Adrenal gland (tissue), 12 donors: Measurements from ENCODE around the gene FLNC. TPM values are rescaled to one million over a fixed set of nuclear protein-coding genes. Genes with fewer than 3 reads are reported as not detected.

Experiments used
- DNase-seq, 7 donors: peaks; one replicate each; pipeline ENCODE4 v3.0.0-alpha.2; 2019 to 2020
- H3K27ac ChIP-seq, 5 donors: fragments of 200-600 bp; sonication (generic) in 4 of 5; 1 replicate in 3 of 5; 2 replicates in 2 of 5; pipeline versions ENCODE4 v1.5.1 to v1.8.0; 2016 to 2020; ENCODE audit warnings: mild to moderate bottlenecking in 1 of 5
- H3K27me3 ChIP-seq: fragments of 200-600 bp; 2 replicates; pipeline ENCODE4 v1.8.0; 2021
- H3K36me3 ChIP-seq, 2 donors: fragments of 200-600 bp; replicated peaks in 1 of 2; 1 replicate in 1 of 2; 2 replicates in 1 of 2; pipeline versions ENCODE4 v1.5.1 to v1.8.0; 2018 to 2022
- H3K4me1 ChIP-seq, 2 donors: fragments of 200-600 bp; replicated peaks in 1 of 2; 1 replicate in 1 of 2; 2 replicates in 1 of 2; pipeline versions ENCODE4 v1.5.1 to v1.8.0; 2018 to 2021
- H3K4me3 ChIP-seq, 4 donors: fragments of 200-600 bp; sonication (generic) in 3 of 4; one replicate each; pipeline ENCODE4 v1.5.1; 2016 to 2018
- H3K9me3 ChIP-seq, 3 donors: fragments of 200-600 bp; sonication (generic) in 1 of 3; replicated peaks in 1 of 3; 1 replicate in 2 of 3; 2 replicates in 1 of 3; pipeline versions ENCODE4 v1.5.1 to v1.8.0; 2016 to 2021
- POLR2A ChIP-seq, 2 donors: fragments of 450-650 bp; IDR thresholded peaks; one replicate each; pipeline ENCODE4 v1.6.1; 2017; ENCODE audit warnings: antibody characterized with exemption in 2 of 2, mild to moderate bottlenecking in 2 of 2, moderate library complexity in 1 of 2
- WGBS, 4 donors: extraction: QIAGEN DNeasy Blood & Tissue Kit in 2 of 4; methylation state at CpG; one replicate each; pipeline versions ENCODE4 v1.1.5 to v1.1.7; 2013 to 2017; 5-methylcytosine and 5-hydroxymethylcytosine counted together
- intact Hi-C, 2 donors: fragments of 100-400 bp; cut with DNase I; formaldehyde crosslinking; loops; one replicate each; pipeline versions ENCODE4 v1.14.1 to v1.15.0; 2022 to 2023
- polyA plus RNA-seq, 3 donors: library from polyadenylated mRNA; stranded (reverse); fragments of 200-250 nt in 2 of 3; fragments of 350-450 nt in 1 of 3; fragmentation: Illumina TruSeq in 1 of 3; extraction: RNeasy Lipid Tissue Mini Kit (QIAGEN cat#74804) in 1 of 3; gene quantifications; one replicate each; pipeline ENCODE4 v1.2.3, GENCODE V29; 2013 to 2014
- total RNA-seq, 9 donors: library from RNA; depleted of rRNA in 4 of 9; stranded (reverse); fragments of >200 nt in 4 of 9; fragments of 120-200 nt in 1 of 9; fragmentation: NEBNext Ultra II Directional in 1 of 9; extraction: Animal tissue kit (Norgen Biotek cat#: 25700) in 1 of 9; gene quantifications; one replicate each; pipeline versions ENCODE4 v1.1.0 to v1.2.4, GENCODE V29; 2013 to 2023
- TF ChIP-seq, protein P1 (sequence below), 6 experiments: fragments of 450-650 bp in 4 of 6; fragments of 200-600 bp in 2 of 6; sonication (generic) in 1 of 6; IDR thresholded peaks; 1 replicate in 5 of 6; 2 replicates in 1 of 6; pipeline versions ENCODE4 v1.5.1 to v1.8.0; 2016 to 2021; ENCODE audit warnings: antibody characterized with exemption in 6 of 6, mild to moderate bottlenecking in 2 of 6, moderate library complexity in 1 of 6
- donor health status: healthy with polysubstance abuse.
- donor health status: Bipolar disorder and iron deficiency.
- donor health status: DM: yes; HTN: yes; CAD: no.
- donor health status: DM: no; HTN: no; CAD: no.
- donor health status: DM: no; HTN: no; CAD: no.
- donor health status: DM: yes; HTN: yes; CAD: no.

Gene FLNC
- total and polyA plus RNA-seq, 12 donors: 0.66 to 7.3 (median 2.5) TPM

DNA sequence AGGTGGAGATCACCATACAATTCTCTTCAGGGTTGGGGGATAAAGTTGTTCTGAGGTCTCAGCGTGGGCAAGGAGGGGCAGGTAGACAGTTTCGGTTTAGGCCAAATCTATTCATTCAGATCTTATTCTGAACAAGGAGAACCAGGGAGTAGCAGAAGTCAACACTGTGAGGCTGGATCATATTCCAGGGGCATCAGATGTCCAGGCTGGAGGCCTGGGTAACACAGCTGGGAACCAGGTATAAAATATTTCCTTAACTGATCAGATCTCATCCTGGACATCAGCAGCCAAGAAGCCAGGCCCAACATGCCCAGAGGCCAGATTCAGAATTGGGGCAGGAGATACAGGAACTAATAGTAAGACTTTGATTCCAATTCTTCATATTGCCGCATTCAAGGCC lies 19.2 kb upstream of the FLNC start:
- WGBS, 4 donors: 87 to 96% (median 91%) methylated on average over 3 of the region's 3 CpGs

DNA sequence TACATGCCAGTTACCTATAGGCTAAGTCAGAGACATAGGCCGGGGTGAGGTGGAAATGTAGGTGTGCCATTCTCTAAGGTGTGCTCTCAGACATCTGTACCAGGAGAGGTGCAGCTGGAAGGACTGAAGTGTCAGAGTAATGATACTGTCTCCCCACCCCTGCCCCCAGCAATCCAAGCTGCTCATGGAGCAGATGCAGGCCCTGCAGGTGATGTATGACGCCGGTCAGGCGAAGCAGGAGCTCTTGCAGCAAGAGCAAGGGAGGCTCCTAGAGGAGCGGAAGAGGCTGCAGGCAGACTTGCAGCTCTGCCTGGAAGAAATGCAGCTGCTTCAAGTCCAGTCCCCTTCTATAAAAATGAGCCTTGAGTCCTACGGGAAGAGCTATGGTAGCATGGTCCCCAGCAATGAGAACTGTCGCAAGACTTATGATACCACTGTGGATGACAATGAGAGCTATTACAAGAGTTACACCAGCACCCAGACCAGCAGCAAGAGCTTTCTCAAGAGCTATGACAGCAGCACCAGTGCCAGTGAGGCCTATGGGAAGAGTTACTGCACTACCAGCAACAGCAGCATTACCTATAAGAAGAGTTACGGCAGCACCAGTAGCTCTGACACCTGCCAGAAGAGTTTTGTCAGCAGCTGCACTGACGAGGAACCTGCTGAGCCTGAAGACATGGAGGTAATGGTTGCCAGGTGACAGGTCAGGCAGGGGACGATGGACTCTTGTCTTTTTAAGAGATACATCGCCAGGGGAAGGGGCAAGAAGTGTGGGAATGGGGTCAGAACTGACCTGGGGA lies 18.4 kb upstream of the FLNC start:
- intact Hi-C loops: no loop called here
- Histone ChIP-seq H3K4me3 (no peak overlapping the region), H3K27me3 (no peaks in the 10 kb centered on the region), H3K36me3 (no peaks in the 10 kb centered on the region), H3K27ac (no peak overlapping the region), H3K4me1 (no peaks in the 10 kb centered on the region), H3K9me3 (no peaks in the 10 kb centered on the region)
- 92 to 99% (median 94%) methylated on average over 11 of the region's 11 CpGs for WGBS, 4 donors
- DNase-seq: no peak
- TF ChIP-seq, protein P1, sequence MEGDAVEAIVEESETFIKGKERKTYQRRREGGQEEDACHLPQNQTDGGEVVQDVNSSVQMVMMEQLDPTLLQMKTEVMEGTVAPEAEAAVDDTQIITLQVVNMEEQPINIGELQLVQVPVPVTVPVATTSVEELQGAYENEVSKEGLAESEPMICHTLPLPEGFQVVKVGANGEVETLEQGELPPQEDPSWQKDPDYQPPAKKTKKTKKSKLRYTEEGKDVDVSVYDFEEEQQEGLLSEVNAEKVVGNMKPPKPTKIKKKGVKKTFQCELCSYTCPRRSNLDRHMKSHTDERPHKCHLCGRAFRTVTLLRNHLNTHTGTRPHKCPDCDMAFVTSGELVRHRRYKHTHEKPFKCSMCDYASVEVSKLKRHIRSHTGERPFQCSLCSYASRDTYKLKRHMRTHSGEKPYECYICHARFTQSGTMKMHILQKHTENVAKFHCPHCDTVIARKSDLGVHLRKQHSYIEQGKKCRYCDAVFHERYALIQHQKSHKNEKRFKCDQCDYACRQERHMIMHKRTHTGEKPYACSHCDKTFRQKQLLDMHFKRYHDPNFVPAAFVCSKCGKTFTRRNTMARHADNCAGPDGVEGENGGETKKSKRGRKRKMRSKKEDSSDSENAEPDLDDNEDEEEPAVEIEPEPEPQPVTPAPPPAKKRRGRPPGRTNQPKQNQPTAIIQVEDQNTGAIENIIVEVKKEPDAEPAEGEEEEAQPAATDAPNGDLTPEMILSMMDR (IDR thresholded peaks at IDR 0.05): no peak
- no peak for TF ChIP-seq POLR2A (IDR thresholded peaks at IDR 0.05)

More for the DNA sequence above, 19.2 kb upstream of the FLNC start:
- Histone ChIP-seq H3K27ac (no peak overlapping the region), H3K4me3 (no peak overlapping the region), H3K9me3 (no peaks in the 10 kb centered on the region), H3K36me3 (no peaks in the 10 kb centered on the region), H3K27me3 (no peaks in the 10 kb centered on the region), H3K4me1 (no peaks in the 10 kb centered on the region)
- TF ChIP-seq POLR2A (IDR thresholded peaks at IDR 0.05): no peak
- TF ChIP-seq, protein P1 (IDR thresholded peaks at IDR 0.05): no peak
- intact Hi-C loops: no loop called here
- no peak for DNase-seq

DNA sequence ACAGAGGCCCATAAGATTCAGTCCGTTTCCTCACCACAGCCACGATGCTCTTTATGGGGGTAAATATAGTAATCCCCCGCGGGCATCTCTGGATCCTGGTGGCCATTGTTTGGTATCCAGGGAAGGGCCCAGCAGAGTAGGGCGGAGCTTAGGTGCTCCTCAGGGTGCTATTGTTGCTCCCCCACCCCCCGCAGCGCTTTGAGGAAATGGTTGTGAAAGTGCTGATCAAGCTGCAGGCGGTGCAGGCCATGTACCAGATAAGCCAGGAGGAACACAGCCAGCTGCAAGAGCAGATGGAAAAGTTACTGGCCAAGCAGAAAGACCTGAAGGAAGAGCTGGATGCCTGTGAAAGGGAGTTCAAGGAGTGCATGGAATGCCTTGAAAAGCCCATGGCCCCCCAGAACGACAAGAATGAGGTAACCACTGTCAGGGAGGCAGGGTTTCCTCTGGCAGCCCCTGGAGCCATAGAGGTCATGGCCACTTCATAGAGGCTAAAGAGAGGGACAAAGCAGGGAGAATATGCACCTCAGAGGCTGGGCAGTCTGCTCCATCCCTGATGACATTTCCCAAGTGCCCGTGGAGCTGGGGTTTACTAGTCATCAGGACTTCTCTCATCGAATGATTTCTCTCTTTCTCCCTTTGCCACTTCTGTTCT lies 17.6 kb upstream of the FLNC start:
- 62 to 75% (median 65%) methylated on average over 11 of the region's 11 CpGs for WGBS, 4 donors
- no peak overlapping the region for H3K27ac ChIP-seq
- DNase-seq: peak in 4 of 7 donors; percentile 25 to 66 (median 34)
- H3K36me3 ChIP-seq: no peaks in the 10 kb centered on the region
- no peaks in the 10 kb centered on the region for H3K4me1 ChIP-seq
- no peaks in the 10 kb centered on the region for H3K9me3 ChIP-seq
- H3K27me3 ChIP-seq: no peaks in the 10 kb centered on the region
- TF ChIP-seq, protein P1 (IDR thresholded peaks at IDR 0.05): no peak
- no peak for TF ChIP-seq POLR2A (IDR thresholded peaks at IDR 0.05)
- H3K4me3 ChIP-seq: no peak overlapping the region
- intact Hi-C loops: no loop called here

DNA sequence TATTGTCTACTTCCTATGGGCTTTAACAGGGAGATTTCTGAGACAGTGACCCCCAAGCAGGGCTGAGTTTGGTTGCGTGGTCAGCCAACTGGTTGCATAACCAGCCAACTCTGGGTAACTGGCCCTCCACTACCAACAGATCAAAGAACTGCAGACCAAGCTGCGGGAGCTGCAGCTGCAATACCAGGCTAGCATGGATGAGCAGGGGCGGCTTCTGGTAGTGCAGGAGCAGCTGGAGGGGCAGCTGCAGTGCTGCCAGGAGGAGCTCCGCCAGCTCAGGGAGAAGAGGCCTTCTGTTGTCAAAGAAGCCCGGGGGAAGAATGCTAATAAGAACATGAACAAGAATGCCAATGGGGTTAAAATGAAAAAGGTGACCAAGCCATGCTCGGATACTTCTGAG lies 15.7 kb upstream of the FLNC start:
- DNase-seq: no peak
- WGBS, 4 donors: 81 to 87% (median 83%) methylated on average over 6 of the region's 6 CpGs
- Histone ChIP-seq H3K27ac (no peak overlapping the region), H3K4me1 (no peaks in the 10 kb centered on the region), H3K4me3 (no peak overlapping the region), H3K9me3 (no peaks in the 10 kb centered on the region), H3K27me3 (no peaks in the 10 kb centered on the region), H3K36me3 (no peaks in the 10 kb centered on the region)
- TF ChIP-seq POLR2A (IDR thresholded peaks at IDR 0.05): no peak
- intact Hi-C loops: no loop called here
